PC-9 (cell line): Measurements from ENCODE around the gene DIPK2B.

Experiments used
- EZH2 ChIP-seq: fragments of 200-600 bp; sonication (generic); IDR thresholded peaks from 2 replicates; pipeline ENCODE4 v1.8.0; 2017; ENCODE audit warnings: antibody characterized with exemption, low read depth
- TF ChIP-seq, protein P1 (sequence below): fragments of 200-600 bp; sonication (generic); conservative IDR thresholded peaks from 2 replicates; pipeline ENCODE4 v1.6.1; 2017; ENCODE audit warnings: mixed run types, antibody characterized with exemption, mild to moderate bottlenecking, moderate library complexity

DNA sequence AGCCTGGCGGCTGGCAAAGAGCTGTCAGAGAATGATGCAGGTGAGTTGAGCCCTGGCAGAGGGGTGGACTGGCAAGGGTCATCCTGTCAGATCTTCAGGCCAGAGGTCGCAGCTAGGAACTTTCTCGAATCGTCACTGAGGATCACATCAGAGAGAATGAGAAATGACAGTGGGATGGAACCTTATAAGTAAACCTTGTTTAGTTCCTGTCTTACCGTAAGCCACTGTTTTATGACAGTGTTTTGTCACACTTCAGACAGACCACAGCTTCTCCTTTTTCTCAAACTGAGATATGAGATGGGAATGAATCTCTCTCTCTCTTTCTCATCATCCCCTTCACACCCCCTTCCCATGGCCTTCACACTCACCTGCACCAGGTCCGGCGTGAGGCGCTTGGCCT lies 9.3 kb downstream of the DIPK2B start:
- no peak for TF ChIP-seq EZH2
- TF ChIP-seq, protein P1, sequence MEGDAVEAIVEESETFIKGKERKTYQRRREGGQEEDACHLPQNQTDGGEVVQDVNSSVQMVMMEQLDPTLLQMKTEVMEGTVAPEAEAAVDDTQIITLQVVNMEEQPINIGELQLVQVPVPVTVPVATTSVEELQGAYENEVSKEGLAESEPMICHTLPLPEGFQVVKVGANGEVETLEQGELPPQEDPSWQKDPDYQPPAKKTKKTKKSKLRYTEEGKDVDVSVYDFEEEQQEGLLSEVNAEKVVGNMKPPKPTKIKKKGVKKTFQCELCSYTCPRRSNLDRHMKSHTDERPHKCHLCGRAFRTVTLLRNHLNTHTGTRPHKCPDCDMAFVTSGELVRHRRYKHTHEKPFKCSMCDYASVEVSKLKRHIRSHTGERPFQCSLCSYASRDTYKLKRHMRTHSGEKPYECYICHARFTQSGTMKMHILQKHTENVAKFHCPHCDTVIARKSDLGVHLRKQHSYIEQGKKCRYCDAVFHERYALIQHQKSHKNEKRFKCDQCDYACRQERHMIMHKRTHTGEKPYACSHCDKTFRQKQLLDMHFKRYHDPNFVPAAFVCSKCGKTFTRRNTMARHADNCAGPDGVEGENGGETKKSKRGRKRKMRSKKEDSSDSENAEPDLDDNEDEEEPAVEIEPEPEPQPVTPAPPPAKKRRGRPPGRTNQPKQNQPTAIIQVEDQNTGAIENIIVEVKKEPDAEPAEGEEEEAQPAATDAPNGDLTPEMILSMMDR: no peak
